ENCODE data around the gene RAB3C.

GRCh38 chr5:58825899-58826298 is 243.0 kb downstream of the RAB3C start:
- no peak for TF ChIP-seq CTCF (IDR thresholded peaks at IDR 0.05)
- TF ChIP-seq POLR2AphosphoS5 (IDR thresholded peaks at IDR 0.05; ENCODE audit: low read depth, low read length): no peak
- no peak for TF ChIP-seq TCF7L2 (IDR thresholded peaks at IDR 0.05; ENCODE audit: low read depth, low read length)

All from Panc1 (cell line).